GM12878 (cell line): ENCODE data around the gene SLC6A1.

Experiments used
- CTCF ChIP-seq, 3 experiments: IDR thresholded peaks in 2 of 3; conservative IDR thresholded peaks in 1 of 3; 2 replicates each; pipeline ENCODE4 v1.5.1; 2011; ENCODE audit warnings: low read depth in 3 of 3, low read length in 3 of 3, mild to moderate bottlenecking in 3 of 3, control low read depth in 2 of 3, moderate library complexity in 2 of 3, inconsistent platforms in 1 of 3, mixed read lengths in 1 of 3; ENCODE audit not compliant: control insufficient read depth in 2 of 3, insufficient read depth in 1 of 3; ENCODE audit errors: extremely low read depth in 1 of 3
- DPF2 ChIP-seq: fragments of 450-650 bp; IDR thresholded peaks from 2 replicates; pipeline ENCODE4 v1.6.1; 2017; ENCODE audit warnings: mild to moderate bottlenecking
- ETV6 ChIP-seq, 2 experiments: fragments of 450-650 bp in 1 of 2; IDR thresholded peaks in 1 of 2; conservative IDR thresholded peaks in 1 of 2; 2 replicates each; pipeline ENCODE4 v1.6.1; 2014; ENCODE audit warnings: antibody characterized with exemption in 1 of 2, borderline replicate concordance in 1 of 2, low read depth in 1 of 2, mild to moderate bottlenecking in 1 of 2, moderate library complexity in 1 of 2
- EZH2 ChIP-seq: IDR thresholded peaks from 2 replicates; pipeline ENCODE4 v1.6.1; 2012; ENCODE audit warnings: low read depth, mild to moderate bottlenecking, control low read depth, inconsistent platforms, low read length, borderline replicate concordance; ENCODE audit not compliant: control insufficient read depth
- MAX ChIP-seq: IDR thresholded peaks from 2 replicates; pipeline ENCODE4 v1.6.1; 2012; ENCODE audit warnings: low read depth, low read length, improper control_type of control experiment
- MYC ChIP-seq: IDR thresholded peaks from 2 replicates; pipeline ENCODE4 v1.6.1; 2011; ENCODE audit warnings: mild to moderate bottlenecking, low read length, moderate library complexity, inconsistent platforms; ENCODE audit not compliant: insufficient read depth, insufficient replicate concordance, insufficient read length, severe bottlenecking
- POLR2AphosphoS2 ChIP-seq: IDR thresholded peaks from 2 replicates; pipeline ENCODE4 v1.6.1; 2011; ENCODE audit warnings: low read depth, mild to moderate bottlenecking, low read length, improper control_type of control experiment, moderate library complexity
- RB1 ChIP-seq: fragments of 450-650 bp; formaldehyde crosslinking; IDR thresholded peaks from 2 replicates; pipeline ENCODE4 v1.6.1; 2017; ENCODE audit warnings: mild to moderate bottlenecking, borderline replicate concordance
- STAT1 ChIP-seq: fragments of 450-650 bp; conservative IDR thresholded peaks from 2 replicates; pipeline ENCODE4 v1.6.1; 2014; ENCODE audit warnings: antibody characterized with exemption, mild to moderate bottlenecking
- SUZ12 ChIP-seq: fragments of 200-600 bp; sonication (generic); IDR thresholded peaks from one replicate; pipeline ENCODE4 v1.6.1; 2018; ENCODE audit warnings: antibody characterized with exemption, mild to moderate bottlenecking; ENCODE audit not compliant: unreplicated experiment
- YY1 ChIP-seq: IDR thresholded peaks from 2 replicates; pipeline ENCODE4 v1.6.1; 2011; ENCODE audit warnings: low read depth, mild to moderate bottlenecking, low read length

- TF ChIP-seq MAX (no peak), DPF2 (no peak), POLR2AphosphoS2 (no peak), SUZ12 (no peak), CTCF (IDR thresholded peaks at IDR 0.05 in 2 of 3, conservative IDR thresholded peaks at IDR 0.05 in 1 of 3; ENCODE audit: control insufficient read depth in 2 of 3, extremely low read depth in 1 of 3, insufficient read depth in 1 of 3, low read depth in 3 of 3, low read length in 3 of 3) (no peak), YY1 (no peak), RB1 (no peak), ETV6 (conservative IDR thresholded peaks at IDR 0.05 in 1 of 2, IDR thresholded peaks at IDR 0.05 in 1 of 2; ENCODE audit: borderline replicate concordance in 1 of 2, low read depth in 1 of 2) (no peak), STAT1 (no peak), MYC (no peak), EZH2 (no peak)
Measured at GRCh38 chr3:11014253-11014652, 21.7 kb downstream of the SLC6A1 start.
